ENCODE measurements around the gene IGSF10.

Gene IGSF10

GRCh38 chr3:151412989-151413388 lies 47.9 kb downstream of the IGSF10 start:
- DNase-seq: no peak
